RWPE1 (cell line): ENCODE results near the gene STARD13.

ENCODE experiments used
- CTCF ChIA-PET: fragments of 350-600 bp; sonication (Branson Sonifier 250); formaldehyde crosslinking; extraction: SDS; loops from one replicate; lab custom pipeline; 2021; lab: Yijun Ruan, JAX
- POLR2A ChIA-PET: fragments of 400-600 bp; formaldehyde crosslinking; extraction: SDS; loops from one replicate; lab custom pipeline; 2020; ENCODE audit warnings: antibody characterized with exemption; ENCODE audit not compliant: low non-redundant PET; lab: Yijun Ruan, JAX
- DNase-seq: peaks from one replicate; pipeline ENCODE4 v3.0.0; 2012; ENCODE audit warnings: low spot score
- H3K27ac ChIP-seq: fragments of 450-650 bp; 2 replicates; pipeline ENCODE4 v1.5.1; 2017
- TF ChIP-seq, protein P1 (sequence below): fragments of 450-650 bp; conservative IDR thresholded peaks from 2 replicates; pipeline ENCODE4 v1.5.1; 2017; ENCODE audit warnings: low read depth, mild to moderate bottlenecking

STARD13 gene

DNA sequence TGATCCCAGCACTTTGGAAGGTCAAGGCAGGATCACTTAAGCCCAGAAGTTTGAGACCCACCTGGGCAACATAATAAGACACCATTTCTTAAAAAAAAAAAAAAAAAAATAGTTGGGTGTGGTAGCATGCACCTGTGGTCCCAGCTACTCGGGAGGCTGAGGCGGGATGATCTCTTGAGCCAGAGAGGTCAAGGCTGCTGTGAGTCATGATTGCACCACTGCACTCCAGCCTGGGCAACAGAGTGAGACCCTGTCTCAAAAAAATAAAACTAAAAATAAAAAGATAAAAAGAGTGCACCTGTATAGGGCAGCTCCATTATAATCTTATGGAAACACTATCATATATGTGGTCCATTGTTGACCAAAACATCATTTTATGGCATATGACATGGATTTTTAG is 25.5 kb upstream of the STARD13 start:
- DNase-seq, result no peak
- ChIA-PET POLR2A (no interaction called here), CTCF (no interaction called here)
- TF ChIP-seq, protein P1, sequence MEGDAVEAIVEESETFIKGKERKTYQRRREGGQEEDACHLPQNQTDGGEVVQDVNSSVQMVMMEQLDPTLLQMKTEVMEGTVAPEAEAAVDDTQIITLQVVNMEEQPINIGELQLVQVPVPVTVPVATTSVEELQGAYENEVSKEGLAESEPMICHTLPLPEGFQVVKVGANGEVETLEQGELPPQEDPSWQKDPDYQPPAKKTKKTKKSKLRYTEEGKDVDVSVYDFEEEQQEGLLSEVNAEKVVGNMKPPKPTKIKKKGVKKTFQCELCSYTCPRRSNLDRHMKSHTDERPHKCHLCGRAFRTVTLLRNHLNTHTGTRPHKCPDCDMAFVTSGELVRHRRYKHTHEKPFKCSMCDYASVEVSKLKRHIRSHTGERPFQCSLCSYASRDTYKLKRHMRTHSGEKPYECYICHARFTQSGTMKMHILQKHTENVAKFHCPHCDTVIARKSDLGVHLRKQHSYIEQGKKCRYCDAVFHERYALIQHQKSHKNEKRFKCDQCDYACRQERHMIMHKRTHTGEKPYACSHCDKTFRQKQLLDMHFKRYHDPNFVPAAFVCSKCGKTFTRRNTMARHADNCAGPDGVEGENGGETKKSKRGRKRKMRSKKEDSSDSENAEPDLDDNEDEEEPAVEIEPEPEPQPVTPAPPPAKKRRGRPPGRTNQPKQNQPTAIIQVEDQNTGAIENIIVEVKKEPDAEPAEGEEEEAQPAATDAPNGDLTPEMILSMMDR, result no peak
- H3K27ac ChIP-seq, result no peak overlapping the region

DNA sequence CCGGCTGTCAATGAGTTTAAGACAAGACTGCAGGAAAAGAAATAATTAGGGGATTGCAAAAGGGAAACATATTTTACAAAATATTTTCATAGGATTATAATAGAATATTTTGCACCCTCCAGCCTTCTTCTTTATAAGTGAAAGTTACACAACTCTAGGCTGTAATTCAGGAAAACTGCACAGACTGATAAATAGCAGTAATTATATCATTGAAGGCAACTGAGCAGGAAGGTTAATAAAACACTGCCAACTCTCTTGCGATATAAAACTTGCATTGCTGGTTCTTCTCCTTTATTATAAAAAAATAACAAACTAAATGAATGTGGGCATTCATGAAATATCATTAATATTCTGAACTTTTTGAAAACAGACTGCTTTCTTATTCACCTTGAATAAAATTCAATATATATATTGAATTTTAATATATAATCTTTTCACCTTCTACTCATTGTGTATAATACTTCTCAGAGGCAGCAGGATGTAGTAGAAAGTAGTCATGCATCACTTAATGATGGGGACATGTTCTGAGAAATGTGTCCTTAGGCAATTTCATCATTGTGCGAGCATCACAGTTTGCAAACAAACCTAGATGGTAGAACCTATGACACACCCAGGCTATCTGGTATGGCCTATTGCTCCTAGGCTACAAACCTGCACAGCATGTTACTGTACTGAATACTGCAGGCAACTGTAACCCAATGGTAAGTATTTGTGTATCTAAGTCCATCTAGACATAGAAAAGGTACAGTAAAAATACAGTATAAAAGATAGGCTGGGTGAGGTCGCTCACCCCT is 24.9 kb upstream of the STARD13 start:
- ChIA-PET POLR2A (no interaction called here), CTCF (no interaction called here)
- H3K27ac ChIP-seq, result no peak overlapping the region
- no peak for DNase-seq
- TF ChIP-seq, protein P1, result no peak

DNA sequence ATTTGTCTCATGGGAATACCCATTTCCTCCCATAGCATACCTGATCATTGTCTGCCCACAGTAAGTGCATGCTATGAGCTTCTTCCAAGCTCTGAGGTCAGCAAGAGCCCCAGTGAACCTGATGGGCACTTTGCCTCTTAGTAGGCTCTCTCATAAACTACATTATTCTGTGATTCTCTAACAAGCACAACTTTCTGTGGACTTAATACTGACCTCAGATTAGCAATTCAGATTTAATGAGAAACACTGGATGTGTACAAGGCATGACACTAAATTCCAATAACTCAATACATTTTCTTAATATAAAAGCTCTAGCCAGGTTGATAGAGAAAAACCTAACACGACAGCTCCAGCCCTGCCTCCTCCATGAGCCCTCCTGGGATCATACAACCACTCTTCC is 23.3 kb upstream of the STARD13 start:
- no peak overlapping the region for H3K27ac ChIP-seq
- CTCF ChIA-PET, result interaction anchor here (1.1 kb wide), 1 partner anchor 16 kb away, joined by 9 read pairs; no protein-coding TSS in a partner anchor
- POLR2A ChIA-PET, result no interaction called here
- TF ChIP-seq, protein P1, result no peak
- DNase-seq, result no peak

DNA sequence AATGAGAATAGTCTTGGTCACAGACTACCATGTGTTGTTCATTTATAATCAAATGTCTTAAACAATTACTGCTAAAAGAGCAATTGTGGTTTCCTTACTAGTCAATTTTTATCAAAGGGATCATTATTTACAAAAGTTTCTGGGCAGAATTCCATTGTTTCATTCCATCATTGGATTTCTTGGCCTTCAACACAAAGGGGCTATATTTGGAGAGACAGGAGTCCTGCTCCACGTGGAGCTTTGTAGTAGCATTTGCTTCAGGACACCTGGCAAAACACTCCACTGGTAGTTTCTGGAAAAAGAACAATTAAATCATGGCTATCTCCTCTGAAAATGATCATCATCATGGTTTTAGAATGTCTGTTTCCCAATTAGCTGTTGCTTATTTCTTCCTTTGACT is 22.3 kb upstream of the STARD13 start:
- no peak overlapping the region for H3K27ac ChIP-seq
- ChIA-PET POLR2A (no interaction called here), CTCF (interaction anchor here (1.1 kb wide), 1 partner anchor 15 kb away, joined by 9 read pairs; no protein-coding TSS in a partner anchor)

DNA sequence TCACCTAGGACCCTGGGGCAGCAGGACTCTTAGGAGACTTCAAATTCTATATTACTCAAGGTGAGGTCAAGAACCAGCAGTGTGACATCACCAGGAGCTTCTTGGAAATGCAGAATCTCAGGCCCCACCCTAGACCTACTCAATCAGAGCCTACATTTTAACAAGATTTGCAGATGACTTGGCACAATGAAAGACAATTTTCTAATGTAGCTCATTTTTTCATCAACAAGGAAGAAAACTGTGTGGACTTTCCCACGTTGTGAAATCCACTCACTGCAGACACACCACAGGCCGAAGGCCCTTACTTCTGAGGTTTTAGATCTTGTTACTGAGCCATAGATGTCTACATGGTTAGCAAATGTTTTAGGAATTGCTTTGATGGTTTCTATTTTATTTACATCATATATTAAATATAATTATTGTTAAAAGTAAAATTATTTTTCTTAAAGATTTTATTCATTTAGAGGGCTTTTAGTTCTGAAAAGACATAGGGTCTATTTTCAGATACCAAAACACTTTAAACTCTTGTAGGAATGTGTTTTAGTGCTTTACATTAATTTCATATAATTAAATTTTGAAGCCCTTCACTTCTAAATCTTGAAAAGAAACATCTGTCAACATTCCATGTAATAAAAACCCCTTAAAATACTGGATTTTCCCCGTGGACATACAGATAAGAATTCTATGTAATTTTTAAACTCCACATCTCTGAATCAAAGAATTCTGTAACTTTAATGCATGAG is 18.5 kb upstream of the STARD13 start:
- ChIA-PET POLR2A (no interaction called here), CTCF (no interaction called here)
- no peak for DNase-seq
- TF ChIP-seq, protein P1, result no peak
- H3K27ac ChIP-seq, result no peak overlapping the region

More for the DNA sequence above, 22.3 kb upstream of the STARD13 start:
- TF ChIP-seq, protein P1, result no peak
- no peak for DNase-seq

DNA sequence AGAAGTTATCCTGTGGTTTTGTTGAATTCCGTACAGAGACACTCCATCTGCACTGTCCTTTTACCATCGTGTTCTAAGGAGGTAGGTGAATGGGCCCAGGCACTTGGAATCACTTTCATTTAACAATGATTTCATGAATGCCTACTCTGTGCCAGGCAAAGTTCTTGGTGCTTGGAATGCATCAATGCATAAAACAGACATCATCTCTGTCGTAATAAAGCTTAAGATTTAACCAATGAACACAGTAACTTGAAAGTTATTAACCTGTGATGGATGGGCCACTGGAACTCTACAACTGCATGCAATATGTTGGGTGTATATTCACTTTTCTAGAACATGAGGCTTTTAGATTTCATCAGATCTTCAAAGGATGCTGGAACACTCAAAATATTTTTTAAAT is 14.1 kb upstream of the STARD13 start:
- no peak for DNase-seq
- POLR2A ChIA-PET, result no interaction called here
- CTCF ChIA-PET, result no interaction called here
- TF ChIP-seq, protein P1, result no peak
- no peak overlapping the region for H3K27ac ChIP-seq
